Measurements from ENCODE around the gene AGA.

Gene AGA

DNA sequence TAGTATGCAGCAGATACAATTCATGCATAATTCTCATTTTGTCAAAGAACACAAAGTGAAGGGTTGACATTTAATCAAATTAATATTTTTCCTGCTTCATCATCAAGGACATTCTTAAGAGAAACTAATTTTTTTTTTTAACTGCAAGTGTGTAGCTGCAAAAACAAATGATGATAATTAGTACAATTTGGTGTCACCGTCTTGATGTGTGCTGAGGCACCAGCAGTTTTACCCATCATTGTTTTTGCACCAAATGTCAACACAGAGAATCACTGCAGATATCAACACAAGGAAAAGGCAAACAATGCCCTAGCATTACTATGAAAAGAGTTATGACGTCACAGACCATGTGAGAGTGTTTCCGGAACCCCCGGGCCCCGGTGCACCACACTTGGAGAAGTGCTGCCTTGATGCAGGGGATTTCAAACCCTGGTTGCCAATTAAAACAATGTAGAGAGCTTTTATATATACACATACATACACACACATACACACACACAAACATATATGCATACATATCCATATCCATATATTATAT is 55.9 kb downstream of the AGA start:
- DNase-seq (ENCODE audit: low read depth): no peak

GRCh38 chr4:177385576-177386277 is 56.5 kb downstream of the AGA start:
- DNase-seq (ENCODE audit: low read depth): no peak

GRCh38 chr4:177384856-177385397 is 57.3 kb downstream of the AGA start:
- DNase-seq (ENCODE audit: low read depth): no peak

DNA sequence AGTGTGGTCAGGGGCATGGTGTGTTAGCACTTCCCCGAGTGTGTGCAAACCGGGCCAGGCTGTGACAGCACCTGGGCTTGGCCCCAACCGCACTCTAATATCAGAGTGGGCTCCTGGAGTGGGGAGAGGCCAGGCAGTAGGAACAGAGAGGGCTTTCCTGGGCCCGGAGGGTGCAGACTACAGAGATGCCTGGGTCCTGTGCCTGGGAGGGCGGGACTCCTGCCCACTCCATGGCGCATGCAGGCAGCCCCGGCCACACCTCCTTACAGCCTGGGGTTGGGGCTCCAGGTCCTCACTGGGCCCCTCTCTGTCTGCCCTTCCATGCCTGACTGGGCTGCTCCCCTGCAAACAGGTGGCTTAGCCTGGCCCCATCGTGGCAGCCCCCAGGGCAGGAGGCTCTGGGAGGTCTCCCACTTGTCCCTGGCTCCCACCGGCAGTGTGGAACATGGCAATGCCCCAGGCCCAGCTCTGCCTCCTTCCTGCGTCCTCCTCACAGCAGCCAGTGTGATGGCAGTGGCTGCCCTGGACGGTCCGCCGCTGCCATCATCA is 60.4 kb downstream of the AGA start:
- DNase-seq (ENCODE audit: low read depth): no peak

All from HS-27A (cell line).